ENCODE measurements around the gene CDKN2AIP.

DNA sequence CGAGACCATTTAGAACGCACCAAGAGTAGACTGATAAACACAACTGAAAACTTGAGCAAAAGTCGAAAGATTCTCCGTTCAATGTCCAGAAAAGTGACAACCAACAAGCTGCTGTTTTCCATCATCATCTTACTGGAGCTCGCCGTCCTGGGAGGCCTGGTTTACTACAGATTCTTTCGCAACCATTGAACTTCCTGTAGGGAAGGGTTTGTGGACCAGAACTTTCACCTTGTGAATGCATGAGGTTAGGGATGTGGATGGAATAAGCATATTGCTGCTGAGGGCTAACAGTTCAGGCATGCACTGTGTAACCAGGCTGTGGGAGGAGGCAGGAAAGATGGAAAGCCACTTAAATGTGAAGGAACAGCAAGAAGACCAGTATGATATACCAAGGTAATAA is 39.6 kb downstream of the CDKN2AIP start:
- TF ChIP-seq TEAD4 (IDR thresholded peaks at IDR 0.05; ENCODE audit: borderline replicate concordance, insufficient read depth), result no peak
- TF ChIP-seq SMC3 (IDR thresholded peaks at IDR 0.05; ENCODE audit: low read depth, low read length), result no peak
- TF ChIP-seq, protein P1, sequence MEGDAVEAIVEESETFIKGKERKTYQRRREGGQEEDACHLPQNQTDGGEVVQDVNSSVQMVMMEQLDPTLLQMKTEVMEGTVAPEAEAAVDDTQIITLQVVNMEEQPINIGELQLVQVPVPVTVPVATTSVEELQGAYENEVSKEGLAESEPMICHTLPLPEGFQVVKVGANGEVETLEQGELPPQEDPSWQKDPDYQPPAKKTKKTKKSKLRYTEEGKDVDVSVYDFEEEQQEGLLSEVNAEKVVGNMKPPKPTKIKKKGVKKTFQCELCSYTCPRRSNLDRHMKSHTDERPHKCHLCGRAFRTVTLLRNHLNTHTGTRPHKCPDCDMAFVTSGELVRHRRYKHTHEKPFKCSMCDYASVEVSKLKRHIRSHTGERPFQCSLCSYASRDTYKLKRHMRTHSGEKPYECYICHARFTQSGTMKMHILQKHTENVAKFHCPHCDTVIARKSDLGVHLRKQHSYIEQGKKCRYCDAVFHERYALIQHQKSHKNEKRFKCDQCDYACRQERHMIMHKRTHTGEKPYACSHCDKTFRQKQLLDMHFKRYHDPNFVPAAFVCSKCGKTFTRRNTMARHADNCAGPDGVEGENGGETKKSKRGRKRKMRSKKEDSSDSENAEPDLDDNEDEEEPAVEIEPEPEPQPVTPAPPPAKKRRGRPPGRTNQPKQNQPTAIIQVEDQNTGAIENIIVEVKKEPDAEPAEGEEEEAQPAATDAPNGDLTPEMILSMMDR (IDR thresholded peaks at IDR 0.05), result no peak
- TF ChIP-seq REST (IDR thresholded peaks at IDR 0.05; ENCODE audit: low read depth, low read length), result no peak
- no peak for TF ChIP-seq EZH2phosphoT487 (IDR thresholded peaks at IDR 0.05; ENCODE audit: borderline replicate concordance, low read depth)
- TF ChIP-seq TAF1 (IDR thresholded peaks at IDR 0.05; ENCODE audit: borderline replicate concordance, low read depth, low read length), result no peak
- no peak for TF ChIP-seq FOXM1 (IDR thresholded peaks at IDR 0.05; ENCODE audit: low read depth)
- no peak for TF ChIP-seq EP300 (IDR thresholded peaks at IDR 0.05; ENCODE audit: borderline replicate concordance in 1 of 2, low read depth in 1 of 2, low read length in 1 of 2)
- TF ChIP-seq RAD21 (IDR thresholded peaks at IDR 0.05; ENCODE audit: low read length), result no peak

Data from SK-N-SH (cell line).